ENCODE results near the gene CCDC28A. TPM values are rescaled to one million over a fixed set of nuclear protein-coding genes. Genes with fewer than 3 reads are reported as not detected.

Gene CCDC28A
- total RNA-seq, 1 donor from 2014 or later, result 30.2 TPM

GRCh38 chr6:138803331-138803730 is 29.8 kb downstream of the CCDC28A start:
- H3K4me1 Mint-ChIP-seq, result peaks cover 5% of the 10 kb centered on the region
- H3K9ac ChIP-seq, result no peak overlapping the region
- no peak for DNase-seq (ENCODE audit: low spot score)
- H3K4me1 ChIP-seq, result no peaks in the 10 kb centered on the region
- no peaks in the 10 kb centered on the region for H3K36me3 Mint-ChIP-seq
- H3K4me3 ChIP-seq, result no peak overlapping the region
- TF ChIP-seq EZH2phosphoT487 (IDR thresholded peaks at IDR 0.05), result no peak
- no peak for TF ChIP-seq CTCF (IDR thresholded peaks at IDR 0.05)
- no peak for TF ChIP-seq EZH2 (IDR thresholded peaks at IDR 0.05)
- H3K4me3 Mint-ChIP-seq, result no peak overlapping the region
- no peaks in the 10 kb centered on the region for H3K79me2 ChIP-seq (ENCODE audit: low read depth)
- H3K27ac Mint-ChIP-seq, result no peak overlapping the region
- no peaks in the 10 kb centered on the region for H3K27me3 Mint-ChIP-seq (ENCODE audit: insufficient read depth, low read depth)
- no peaks in the 10 kb centered on the region for H3F3A ChIP-seq (ENCODE audit: low read depth)
- H4K20me1 ChIP-seq (ENCODE audit: low read depth), result no peaks in the 10 kb centered on the region
- no peak overlapping the region for H3K27ac ChIP-seq
- no peak overlapping the region for H2AFZ ChIP-seq (replicated peaks)
- H3K9me3 Mint-ChIP-seq, result no peaks in the 10 kb centered on the region
- H3K4me2 ChIP-seq, result no peak overlapping the region
- no peaks in the 10 kb centered on the region for H3K9me3 ChIP-seq (ENCODE audit: low read depth)
- no peaks in the 10 kb centered on the region for H3K36me3 ChIP-seq
- no peaks in the 10 kb centered on the region for H3K27me3 ChIP-seq

- no peaks in the 10 kb centered on the region for H3K27me3 Mint-ChIP-seq (ENCODE audit: insufficient read depth, low read depth)
- H3K4me1 ChIP-seq, result no peaks in the 10 kb centered on the region
- H4K20me1 ChIP-seq (ENCODE audit: low read depth), result no peaks in the 10 kb centered on the region
- no peaks in the 10 kb centered on the region for H3F3A ChIP-seq (ENCODE audit: low read depth)
- H3K4me1 Mint-ChIP-seq, result no peaks in the 10 kb centered on the region
- no peaks in the 10 kb centered on the region for H3K36me3 ChIP-seq
- no peak overlapping the region for H3K4me3 Mint-ChIP-seq
- H3K27ac Mint-ChIP-seq, result no peak overlapping the region
- no peak overlapping the region for H3K4me2 ChIP-seq
- H3K27ac ChIP-seq, result no peak overlapping the region
- no peak overlapping the region for H2AFZ ChIP-seq (replicated peaks)
- H3K4me3 ChIP-seq, result no peak overlapping the region
- no peak for DNase-seq (ENCODE audit: low spot score)
- H3K9ac ChIP-seq, result no peak overlapping the region
- H3K36me3 Mint-ChIP-seq, result no peaks in the 10 kb centered on the region
- no peaks in the 10 kb centered on the region for H3K9me3 Mint-ChIP-seq
- TF ChIP-seq EZH2 (IDR thresholded peaks at IDR 0.05) (no peak), EZH2phosphoT487 (IDR thresholded peaks at IDR 0.05) (no peak), CTCF (IDR thresholded peaks at IDR 0.05) (no peak)
- H3K79me2 ChIP-seq (ENCODE audit: low read depth), result no peaks in the 10 kb centered on the region
- H3K9me3 ChIP-seq (ENCODE audit: low read depth), result no peaks in the 10 kb centered on the region
- H3K27me3 ChIP-seq, result no peaks in the 10 kb centered on the region
Measured at GRCh38 chr6:138803861-138804260, 30.3 kb downstream of the CCDC28A start.

GRCh38 chr6:138805016-138805765 is 31.6 kb downstream of the CCDC28A start:
- no peak overlapping the region for H3K4me2 ChIP-seq
- no peaks in the 10 kb centered on the region for H3K36me3 ChIP-seq
- no peaks in the 10 kb centered on the region for H3K9me3 ChIP-seq (ENCODE audit: low read depth)
- no peaks in the 10 kb centered on the region for H3K4me1 Mint-ChIP-seq
- H4K20me1 ChIP-seq (ENCODE audit: low read depth), result no peaks in the 10 kb centered on the region
- no peak overlapping the region for H3K9ac ChIP-seq
- no peak overlapping the region for H2AFZ ChIP-seq (replicated peaks)
- TF ChIP-seq EZH2 (IDR thresholded peaks at IDR 0.05) (no peak), CTCF (IDR thresholded peaks at IDR 0.05) (no peak), EZH2phosphoT487 (IDR thresholded peaks at IDR 0.05) (no peak)
- no peaks in the 10 kb centered on the region for H3K4me1 ChIP-seq
- no peak overlapping the region for H3K27ac ChIP-seq
- H3K27ac Mint-ChIP-seq, result no peak overlapping the region
- H3F3A ChIP-seq (ENCODE audit: low read depth), result no peaks in the 10 kb centered on the region
- no peak overlapping the region for H3K4me3 ChIP-seq
- no peaks in the 10 kb centered on the region for H3K79me2 ChIP-seq (ENCODE audit: low read depth)
- no peak for DNase-seq (ENCODE audit: low spot score)
- no peaks in the 10 kb centered on the region for H3K27me3 Mint-ChIP-seq (ENCODE audit: insufficient read depth, low read depth)
- no peaks in the 10 kb centered on the region for H3K27me3 ChIP-seq
- H3K4me3 Mint-ChIP-seq, result no peak overlapping the region
- no peaks in the 10 kb centered on the region for H3K36me3 Mint-ChIP-seq
- H3K9me3 Mint-ChIP-seq, result no peaks in the 10 kb centered on the region
